CD8-positive, alpha-beta memory T cell (primary cell): ENCODE data around the gene MDGA2. TPM values are rescaled to one million over a fixed set of nuclear protein-coding genes. Genes with fewer than 3 reads are reported as not detected.

ENCODE experiments used
- CTCF ChIA-PET: fragments of 350-600 bp; sonication (Branson Sonifier 250); formaldehyde crosslinking; loops from one replicate; lab custom pipeline; 2021; ENCODE audit warnings: antibody characterized with exemption; lab: Charles Lee
- POLR2A ChIA-PET: fragments of 350-600 bp; sonication (Branson Sonifier 250); formaldehyde crosslinking; loops from one replicate; lab custom pipeline; 2021; ENCODE audit warnings: antibody characterized with exemption; lab: Charles Lee
- DNase-seq, 5 donors: peaks; one replicate each; pipeline versions ENCODE4 v3.0.0 to v3.0.0-alpha.2; 2020 to 2022; ENCODE audit warnings: mixed read lengths in 1 of 5
- H3K27ac ChIP-seq: one replicate; pipeline ENCODE4 v1.7.0; 2013; ENCODE audit warnings: low read depth, mild to moderate bottlenecking, low read length, moderate library complexity
- H3K27me3 ChIP-seq: 2 replicates; pipeline ENCODE4 v1.7.0; 2013; ENCODE audit warnings: low read length, mild to moderate bottlenecking; ENCODE audit not compliant: insufficient read depth, poor library complexity, severe bottlenecking
- H3K36me3 ChIP-seq: 2 replicates; pipeline ENCODE4 v1.7.0; 2013; ENCODE audit warnings: mild to moderate bottlenecking, low read length, moderate library complexity; ENCODE audit not compliant: insufficient read depth
- H3K4me1 ChIP-seq: 2 replicates; pipeline ENCODE4 v1.7.0; 2013; ENCODE audit warnings: mild to moderate bottlenecking, low read length, moderate library complexity; ENCODE audit not compliant: insufficient read depth
- H3K4me3 ChIP-seq: 2 replicates; pipeline ENCODE4 v1.7.0; 2013; ENCODE audit warnings: mild to moderate bottlenecking, low read length
- H3K9me3 ChIP-seq: 2 replicates; pipeline ENCODE4 v1.7.0; 2013; ENCODE audit warnings: mild to moderate bottlenecking, low read length
- H3K27ac Mint-ChIP-seq, 8 donors: one replicate each; pipeline ENCODE4 v1.8.0; 2020 to 2021; ENCODE audit warnings: mixed read lengths in 8 of 8, mild to moderate bottlenecking in 6 of 8, inconsistent platforms in 3 of 8, moderate library complexity in 3 of 8
- H3K27me3 Mint-ChIP-seq, 2 donors: one replicate each; pipeline ENCODE4 v1.8.0; 2020 to 2021; ENCODE audit warnings: mixed read lengths in 2 of 2, mild to moderate bottlenecking in 1 of 2, moderate library complexity in 1 of 2
- H3K36me3 Mint-ChIP-seq, 3 donors: one replicate each; pipeline ENCODE4 v1.8.0; 2020 to 2021; ENCODE audit warnings: mixed read lengths in 3 of 3, inconsistent platforms in 1 of 3, mild to moderate bottlenecking in 1 of 3
- H3K4me1 Mint-ChIP-seq, 3 donors: one replicate each; pipeline ENCODE4 v1.8.0; 2020 to 2021; ENCODE audit warnings: mixed read lengths in 3 of 3, inconsistent platforms in 1 of 3, mild to moderate bottlenecking in 1 of 3
- H3K4me3 Mint-ChIP-seq, 7 donors: one replicate each; pipeline ENCODE4 v1.8.0; 2020 to 2021; ENCODE audit warnings: mixed read lengths in 7 of 7, mild to moderate bottlenecking in 6 of 7, moderate library complexity in 4 of 7, inconsistent platforms in 2 of 7
- H3K9me3 Mint-ChIP-seq, 5 donors: one replicate each; pipeline ENCODE4 v1.8.0; 2020 to 2022; ENCODE audit warnings: mixed read lengths in 5 of 5, mild to moderate bottlenecking in 3 of 5, moderate library complexity in 2 of 5, inconsistent platforms in 1 of 5
- polyA plus RNA-seq: library from polyadenylated mRNA; unstranded; fragments of 300-500 nt; fragmentation: Illumina TruSeq; gene quantifications from one replicate; pipeline ENCODE4 v1.2.3, GENCODE V29; 2021
- total RNA-seq, 2 experiments: library from RNA; stranded (reverse); gene quantifications; one replicate each; pipeline ENCODE4 v1.2.3, GENCODE V29; 2021

The MDGA2 gene
- total RNA-seq (not detected), polyA plus RNA-seq (not detected)

DNA sequence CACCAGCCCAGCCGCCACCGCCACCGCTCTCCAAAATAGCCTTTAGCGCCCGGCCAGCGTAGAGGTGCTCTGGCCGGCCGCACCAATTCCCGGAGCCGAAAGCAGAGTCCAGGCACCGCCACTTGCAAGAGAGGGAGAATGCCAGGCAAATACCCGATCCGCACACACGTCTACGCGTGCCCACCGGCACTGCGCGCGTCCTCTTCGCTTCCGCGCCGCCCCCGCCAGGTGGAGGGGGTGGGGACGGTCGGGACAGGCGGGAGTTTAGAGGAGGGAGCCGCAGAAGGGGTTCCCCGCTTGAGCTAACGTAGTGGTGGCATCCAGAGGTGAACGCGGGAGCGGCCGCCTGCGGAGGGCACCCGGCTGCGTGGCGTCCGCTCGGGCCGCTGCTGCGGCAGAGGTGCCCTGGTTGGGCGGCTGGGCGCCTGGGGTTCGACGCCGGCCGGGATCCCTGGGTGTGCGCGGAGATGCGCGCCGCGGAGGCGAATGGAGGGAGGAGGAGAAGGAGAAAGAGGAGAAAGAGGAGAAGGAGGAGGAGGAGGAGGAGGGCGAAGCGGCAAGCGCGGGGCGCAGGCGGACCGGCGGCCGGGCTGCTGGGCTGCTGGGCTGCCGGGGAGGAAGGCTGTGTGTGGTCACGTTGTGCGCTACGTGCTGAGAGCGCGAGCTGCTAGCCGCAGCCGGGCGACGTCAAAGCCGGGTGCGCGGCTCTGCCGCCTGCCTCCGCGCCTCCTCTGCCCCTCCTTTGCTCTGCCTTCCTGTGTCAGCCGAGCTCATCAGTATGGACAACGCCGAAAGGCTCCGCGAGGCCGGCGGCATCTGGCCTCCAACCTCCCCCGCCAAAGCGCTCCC lies at the start of gene MDGA2:
Gene MDGA2 (minus strand): TSS at position 140 of the 849 bp plus-strand sequence.
- peaks cover 0 to 3% (median 0%) of the 10 kb centered on the region in 3 donors for H3K4me1 Mint-ChIP-seq
- Histone ChIP-seq H3K4me1 (no peaks in the 10 kb centered on the region), H3K27ac (no peak within 1 kb of the TSS), H3K9me3 (no peaks in the 10 kb centered on the region), H3K36me3 (no peaks in the 10 kb centered on the region), H3K27me3 (no peaks in the 10 kb centered on the region), H3K4me3 (no peak within 1 kb of the TSS)
- ChIA-PET CTCF (no interaction called here), POLR2A (no interaction called here)
- H3K36me3 Mint-ChIP-seq: peaks cover 0 to 3% (median 0%) of the 10 kb centered on the region in 3 donors
- peaks cover 21 to 31% of the 10 kb centered on the region in 2 donors for H3K27me3 Mint-ChIP-seq
- no peak within 1 kb of the TSS for H3K27ac Mint-ChIP-seq
- H3K4me3 Mint-ChIP-seq: no peak within 1 kb of the TSS
- DNase-seq: no peak
- H3K9me3 Mint-ChIP-seq: peaks cover 0 to 21% (median 13%) of the 10 kb centered on the region in 5 donors

DNA sequence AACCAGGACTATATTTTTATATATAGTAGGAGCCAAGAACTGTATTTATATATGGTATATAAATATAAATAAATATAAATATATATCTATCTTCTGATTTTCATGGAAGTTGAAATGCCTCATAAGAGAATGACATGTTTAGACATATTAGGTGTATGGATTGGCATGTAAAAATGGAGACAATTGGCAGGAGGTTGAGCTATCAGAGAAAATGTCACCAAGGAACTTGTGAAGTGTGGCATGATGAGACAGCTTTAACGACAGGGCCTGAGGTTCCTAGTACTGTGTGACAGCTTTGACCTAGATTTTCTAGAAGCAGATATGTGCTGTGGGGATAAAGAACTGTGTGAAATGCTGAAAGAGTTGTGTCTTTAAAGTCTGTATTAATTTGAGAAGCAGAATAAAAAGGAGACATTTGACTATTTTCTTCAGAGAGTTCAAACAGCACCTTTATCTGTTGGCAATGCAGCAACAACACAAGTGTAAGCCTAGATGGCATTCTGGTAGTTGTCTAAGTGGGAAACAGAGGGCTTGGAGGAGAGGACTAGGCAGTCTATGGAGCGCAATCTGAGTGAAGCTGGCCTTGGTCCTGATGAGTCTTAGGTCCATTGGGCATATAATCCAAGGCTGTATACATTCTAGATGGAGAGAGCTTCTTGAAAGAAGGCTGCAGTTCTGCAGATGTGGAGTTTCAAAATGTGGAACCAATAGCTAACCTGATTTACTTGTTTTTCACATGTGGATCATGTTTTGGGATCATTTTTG lies 47.7 kb upstream of the MDGA2 start:
- Mint-ChIP-seq H3K27me3 (no peaks in the 10 kb centered on the region), H3K36me3 (no peaks in the 10 kb centered on the region), H3K27ac (no peak overlapping the region), H3K9me3 (peaks cover 1 to 22% (median 5%) of the 10 kb centered on the region in 5 donors), H3K4me3 (no peak overlapping the region), H3K4me1 (no peaks in the 10 kb centered on the region)
- POLR2A ChIA-PET: no interaction called here
- CTCF ChIA-PET: no interaction called here
- H3K9me3 ChIP-seq: no peaks in the 10 kb centered on the region
- no peak for DNase-seq
- H3K27ac ChIP-seq: no peak overlapping the region
- no peaks in the 10 kb centered on the region for H3K4me1 ChIP-seq
- no peak overlapping the region for H3K4me3 ChIP-seq
- no peaks in the 10 kb centered on the region for H3K36me3 ChIP-seq
- no peaks in the 10 kb centered on the region for H3K27me3 ChIP-seq

DNA sequence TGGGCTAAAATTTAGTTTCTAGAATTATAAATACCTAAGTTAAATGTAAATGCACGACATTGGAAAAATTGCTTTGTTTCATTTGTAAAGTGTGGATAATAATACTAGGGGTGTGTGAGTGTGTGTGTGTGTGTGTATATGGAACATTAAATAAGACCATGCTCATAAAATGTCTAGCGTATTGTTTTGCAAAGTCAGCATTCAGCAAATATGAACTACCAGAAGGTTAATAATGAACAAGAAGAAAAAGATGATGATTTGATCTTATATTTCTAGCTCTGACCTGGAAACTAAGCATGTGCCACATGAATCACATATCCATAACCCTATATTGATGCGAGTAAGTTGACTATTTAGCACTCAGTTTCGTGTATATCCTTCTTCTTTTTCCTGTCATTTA lies 44.9 kb upstream of the MDGA2 start:
- ChIA-PET POLR2A (no interaction called here), CTCF (no interaction called here)
- no peak for DNase-seq
- Mint-ChIP-seq H3K4me3 (no peak overlapping the region), H3K4me1 (no peaks in the 10 kb centered on the region), H3K36me3 (no peaks in the 10 kb centered on the region), H3K27ac (no peak overlapping the region), H3K9me3 (peaks cover 4 to 19% (median 11%) of the 10 kb centered on the region in 5 donors), H3K27me3 (no peaks in the 10 kb centered on the region)
- H3K9me3 ChIP-seq: no peaks in the 10 kb centered on the region
- no peak overlapping the region for H3K27ac ChIP-seq
- no peaks in the 10 kb centered on the region for H3K4me1 ChIP-seq
- no peaks in the 10 kb centered on the region for H3K36me3 ChIP-seq
- no peak overlapping the region for H3K4me3 ChIP-seq
- no peaks in the 10 kb centered on the region for H3K27me3 ChIP-seq

DNA sequence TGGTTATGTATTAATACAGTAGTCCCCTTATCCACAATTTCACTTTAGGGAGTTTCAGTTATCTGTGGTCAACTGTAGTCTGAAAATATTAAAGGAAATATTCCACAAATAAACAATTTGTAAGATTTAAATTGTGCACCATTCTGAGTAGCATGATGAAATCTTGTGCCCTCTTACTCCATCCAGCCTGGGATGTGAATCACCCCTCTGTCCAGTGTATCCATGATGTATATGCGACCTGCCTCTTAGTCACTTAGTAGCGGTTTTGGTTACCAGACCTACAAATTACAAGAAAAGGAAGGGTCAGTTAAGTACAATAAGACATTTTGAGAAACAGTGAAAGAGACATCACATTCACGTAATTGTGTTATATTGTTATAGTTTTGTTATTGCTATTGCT lies 39.9 kb upstream of the MDGA2 start:
- Mint-ChIP-seq H3K4me1 (no peaks in the 10 kb centered on the region), H3K36me3 (no peaks in the 10 kb centered on the region), H3K9me3 (peaks cover 3 to 16% (median 9%) of the 10 kb centered on the region in 5 donors), H3K4me3 (no peak overlapping the region), H3K27me3 (no peaks in the 10 kb centered on the region), H3K27ac (no peak overlapping the region)
- Histone ChIP-seq H3K9me3 (no peaks in the 10 kb centered on the region), H3K27me3 (no peaks in the 10 kb centered on the region), H3K4me3 (no peak overlapping the region), H3K36me3 (no peaks in the 10 kb centered on the region), H3K27ac (no peak overlapping the region), H3K4me1 (no peaks in the 10 kb centered on the region)
- ChIA-PET CTCF (no interaction called here), POLR2A (no interaction called here)
- no peak for DNase-seq

DNA sequence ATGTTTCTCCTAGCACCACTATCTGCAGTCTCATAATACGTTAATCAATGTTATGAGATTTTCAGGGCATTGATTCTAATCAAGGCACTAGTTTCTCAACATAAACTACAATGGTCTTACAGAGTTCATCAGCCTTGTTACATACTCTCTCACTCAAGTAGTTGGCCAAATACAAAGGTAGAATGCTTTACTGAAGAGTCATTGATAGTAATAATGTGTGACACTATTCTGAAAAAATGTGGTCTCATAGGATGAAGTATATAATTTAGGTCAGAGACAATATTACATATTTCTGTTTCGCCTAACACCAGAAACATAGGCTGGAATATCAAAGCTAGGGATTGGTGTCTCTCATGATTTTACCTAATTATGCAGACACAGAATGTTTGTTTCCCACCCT lies 35.2 kb upstream of the MDGA2 start:
- Mint-ChIP-seq H3K9me3 (peaks cover 3 to 11% (median 5%) of the 10 kb centered on the region in 5 donors), H3K27ac (no peak overlapping the region), H3K27me3 (no peaks in the 10 kb centered on the region), H3K4me3 (no peak overlapping the region), H3K36me3 (no peaks in the 10 kb centered on the region), H3K4me1 (no peaks in the 10 kb centered on the region)
- no peak overlapping the region for H3K4me3 ChIP-seq
- no peak for DNase-seq
- ChIA-PET POLR2A (no interaction called here), CTCF (no interaction called here)
- H3K27ac ChIP-seq: no peak overlapping the region
- no peaks in the 10 kb centered on the region for H3K36me3 ChIP-seq
- no peaks in the 10 kb centered on the region for H3K4me1 ChIP-seq
- H3K9me3 ChIP-seq: no peaks in the 10 kb centered on the region
- no peaks in the 10 kb centered on the region for H3K27me3 ChIP-seq

DNA sequence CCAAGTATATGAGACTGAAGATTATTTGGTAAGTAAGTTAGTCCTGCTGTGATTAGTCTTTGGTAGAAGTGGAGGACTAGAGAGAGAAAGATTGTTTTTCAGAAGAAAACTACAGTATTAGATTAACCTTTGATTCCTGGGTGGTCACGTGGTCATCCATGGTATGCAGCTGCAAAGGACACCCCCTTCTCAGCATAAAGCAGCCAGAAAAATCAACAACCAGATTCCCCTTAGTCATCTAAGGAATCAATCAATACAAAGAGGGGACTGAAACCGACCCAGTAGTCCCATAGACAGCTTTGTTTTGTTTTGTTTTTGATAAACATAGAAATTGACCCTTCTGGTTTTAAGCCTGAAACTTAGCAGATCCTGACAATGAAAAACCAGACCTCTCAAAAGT lies 30.3 kb upstream of the MDGA2 start:
- Histone ChIP-seq H3K27me3 (no peaks in the 10 kb centered on the region), H3K4me3 (no peak overlapping the region), H3K36me3 (no peaks in the 10 kb centered on the region), H3K9me3 (no peaks in the 10 kb centered on the region), H3K4me1 (no peaks in the 10 kb centered on the region), H3K27ac (no peak overlapping the region)
- Mint-ChIP-seq H3K36me3 (no peaks in the 10 kb centered on the region), H3K9me3 (peaks cover 2 to 21% (median 3%) of the 10 kb centered on the region in 5 donors), H3K27me3 (no peaks in the 10 kb centered on the region), H3K4me1 (no peaks in the 10 kb centered on the region), H3K27ac (no peak overlapping the region), H3K4me3 (no peak overlapping the region)
- CTCF ChIA-PET: no interaction called here
- DNase-seq: no peak
- POLR2A ChIA-PET: no interaction called here

DNA sequence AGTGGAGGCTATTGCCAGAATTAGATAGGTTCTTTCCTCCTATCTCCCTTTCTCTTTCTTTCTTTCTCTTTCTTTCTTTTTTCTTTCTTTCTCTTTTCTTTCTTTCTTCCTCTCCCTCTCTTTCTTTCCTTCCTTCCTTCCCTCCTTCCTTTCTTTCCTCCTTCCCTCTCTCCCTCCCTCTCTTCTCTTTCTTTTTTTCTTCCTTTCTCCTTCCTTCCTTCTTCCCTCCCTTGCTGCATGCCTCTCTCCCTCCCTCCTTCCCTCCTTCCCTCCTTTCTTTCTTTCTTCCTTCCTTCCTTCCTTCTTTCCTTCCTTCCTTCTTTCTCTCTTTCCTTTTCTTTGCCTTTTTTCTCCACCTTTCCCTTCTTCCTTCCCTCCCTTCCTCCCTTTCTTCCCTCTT lies 16.4 kb upstream of the MDGA2 start:
- Mint-ChIP-seq H3K4me1 (no peaks in the 10 kb centered on the region), H3K4me3 (no peak overlapping the region), H3K27me3 (peaks cover 0 to 1% of the 10 kb centered on the region in 2 donors), H3K36me3 (no peaks in the 10 kb centered on the region), H3K27ac (no peak overlapping the region), H3K9me3 (peaks cover 0 to 29% (median 10%) of the 10 kb centered on the region in 5 donors)
- no peaks in the 10 kb centered on the region for H3K36me3 ChIP-seq
- CTCF ChIA-PET: no interaction called here
- H3K27ac ChIP-seq: no peak overlapping the region
- H3K4me1 ChIP-seq: no peaks in the 10 kb centered on the region
- H3K27me3 ChIP-seq: no peaks in the 10 kb centered on the region
- POLR2A ChIA-PET: no interaction called here
- no peak for DNase-seq
- no peaks in the 10 kb centered on the region for H3K9me3 ChIP-seq
- H3K4me3 ChIP-seq: no peak overlapping the region

DNA sequence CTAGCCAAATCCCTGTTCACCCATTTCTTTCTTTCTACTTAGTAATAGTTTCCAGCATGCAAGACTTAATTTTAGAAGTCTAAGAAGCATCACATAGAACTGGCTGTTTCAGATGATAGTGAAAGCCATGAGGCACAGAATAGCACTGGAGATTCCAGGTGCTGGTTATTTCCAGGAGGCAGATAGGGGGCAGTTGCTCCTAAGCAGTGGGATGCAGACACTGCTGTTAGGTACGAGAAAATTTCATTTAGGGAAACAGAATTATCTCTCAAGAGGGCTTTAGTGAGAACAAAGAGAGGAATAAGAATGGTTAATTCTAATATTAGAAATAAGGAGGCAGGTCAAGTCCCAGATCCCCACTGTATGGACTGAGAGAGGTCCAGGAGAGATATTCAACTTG lies 3.6 kb upstream of the MDGA2 start:
- no peak overlapping the region for H3K27ac Mint-ChIP-seq
- Histone ChIP-seq H3K9me3 (no peaks in the 10 kb centered on the region), H3K27me3 (no peaks in the 10 kb centered on the region), H3K36me3 (no peaks in the 10 kb centered on the region), H3K4me3 (no peak overlapping the region), H3K4me1 (no peaks in the 10 kb centered on the region), H3K27ac (no peak overlapping the region)
- POLR2A ChIA-PET: no interaction called here
- CTCF ChIA-PET: no interaction called here
- no peak overlapping the region for H3K4me3 Mint-ChIP-seq
- H3K36me3 Mint-ChIP-seq: peaks cover 0 to 3% (median 0%) of the 10 kb centered on the region in 3 donors
- peaks cover 11 to 15% of the 10 kb centered on the region in 2 donors for H3K27me3 Mint-ChIP-seq
- H3K4me1 Mint-ChIP-seq: peaks cover 0 to 3% (median 0%) of the 10 kb centered on the region in 3 donors
- DNase-seq: no peak
- peaks cover 5 to 9% (median 7%) of the 10 kb centered on the region in 5 donors for H3K9me3 Mint-ChIP-seq
